Activated T-helper 1 cell treated with anti-CD3 and anti-CD28 coated beads, Interleukin-2, amount 50 U/mL, for 16 hours (primary cell): ENCODE data around the gene TRABD.

Experiments used
- DNase-seq, 2 donors: peaks; one replicate each; pipeline ENCODE4 v3.0.0-alpha.2; 2020; ENCODE audit warnings: low read depth in 1 of 2, low spot score in 1 of 2

The TRABD gene

GRCh38 chr22:50233223-50233622 lies 47.5 kb downstream of the TRABD start:
- no peak for DNase-seq

GRCh38 chr22:50236731-50237409 lies 51.2 kb downstream of the TRABD start:
- no peak for DNase-seq

GRCh38 chr22:50238755-50239154 lies 53.0 kb downstream of the TRABD start:
- no peak for DNase-seq

- DNase-seq, result no peak
These were observed 56.8 kb downstream of the TRABD start for GRCh38 chr22:50242406-50242949.

- DNase-seq, result no peak
These were observed 58.1 kb downstream of the TRABD start for GRCh38 chr22:50243685-50244419.

- peak; percentile 86 to 88 for DNase-seq
These were observed 58.9 kb downstream of the TRABD start, which contains the start of gene TUBGCP6 for GRCh38 chr22:50244420-50245213. TUBGCP6 (minus strand) TSS chr22:50245023; CDS start chr22:50244459, 564 bp downstream.

GRCh38 chr22:50245214-50246072 lies 59.7 kb downstream of the TRABD start:
- no peak for DNase-seq

- DNase-seq, result no peak
These were observed 60.8 kb downstream of the TRABD start for GRCh38 chr22:50246242-50247175.

GRCh38 chr22:50247748-50248147 lies 62.0 kb downstream of the TRABD start:
- peak in 1 of 2 donors; percentile 31 for DNase-seq

- no peak for DNase-seq
These were observed 62.7 kb downstream of the TRABD start for GRCh38 chr22:50248196-50249081.
